HUES64 (cell line): ENCODE results near the gene FZD4. TPM values are rescaled to one million over a fixed set of nuclear protein-coding genes. Genes with fewer than 3 reads are reported as not detected.
"Not testable (repeated sequence)": the region's sequence is repeated elsewhere in the genome, so short reads cannot be mapped to it uniquely, and the experiment has no call there.

Experiments used
- H3K27ac ChIP-seq: 2 replicates; pipeline ENCODE4 v1.7.0; 2013; ENCODE audit warnings: low read depth, low read length, inconsistent platforms
- H3K27me3 ChIP-seq: 2 replicates; pipeline ENCODE4 v1.6.1; 2013; ENCODE audit warnings: mild to moderate bottlenecking, low read length; ENCODE audit not compliant: insufficient read depth
- H3K36me3 ChIP-seq: 2 replicates; pipeline ENCODE4 v1.6.1; 2013; ENCODE audit warnings: mild to moderate bottlenecking, low read length; ENCODE audit not compliant: insufficient read depth
- H3K4me1 ChIP-seq: 2 replicates; pipeline ENCODE4 v1.6.1; 2013; ENCODE audit warnings: mild to moderate bottlenecking, low read length, moderate library complexity; ENCODE audit not compliant: insufficient read depth
- H3K4me3 ChIP-seq: 2 replicates; pipeline ENCODE4 v1.5.1; 2013; ENCODE audit warnings: mild to moderate bottlenecking, low read length, moderate library complexity
- H3K9ac ChIP-seq: 2 replicates; pipeline ENCODE4 v1.6.1; 2013; ENCODE audit warnings: mild to moderate bottlenecking, low read depth, low read length
- H3K9me3 ChIP-seq: 2 replicates; pipeline ENCODE4 v1.6.1; 2013; ENCODE audit warnings: low read depth, low read length; ENCODE audit not compliant: insufficient read depth
- WGBS: fragments of 150-250, 120-280 bp; methylation state at CpG from one replicate; pipeline ENCODE4 v1.1.7; 2013; ENCODE audit warnings: missing lambda C conversion rate; 5-methylcytosine and 5-hydroxymethylcytosine counted together
- polyA plus RNA-seq, 2 experiments: library from polyadenylated mRNA; stranded (reverse); fragments of 50-300 nt; gene quantifications; one replicate each; pipeline ENCODE4 v1.2.3, GENCODE V29; 2013

The FZD4 gene
- polyA plus RNA-seq (2013, experiment 1 of 2), result 3.9 TPM
- polyA plus RNA-seq (2013, experiment 2 of 2), result 4.9 TPM

DNA sequence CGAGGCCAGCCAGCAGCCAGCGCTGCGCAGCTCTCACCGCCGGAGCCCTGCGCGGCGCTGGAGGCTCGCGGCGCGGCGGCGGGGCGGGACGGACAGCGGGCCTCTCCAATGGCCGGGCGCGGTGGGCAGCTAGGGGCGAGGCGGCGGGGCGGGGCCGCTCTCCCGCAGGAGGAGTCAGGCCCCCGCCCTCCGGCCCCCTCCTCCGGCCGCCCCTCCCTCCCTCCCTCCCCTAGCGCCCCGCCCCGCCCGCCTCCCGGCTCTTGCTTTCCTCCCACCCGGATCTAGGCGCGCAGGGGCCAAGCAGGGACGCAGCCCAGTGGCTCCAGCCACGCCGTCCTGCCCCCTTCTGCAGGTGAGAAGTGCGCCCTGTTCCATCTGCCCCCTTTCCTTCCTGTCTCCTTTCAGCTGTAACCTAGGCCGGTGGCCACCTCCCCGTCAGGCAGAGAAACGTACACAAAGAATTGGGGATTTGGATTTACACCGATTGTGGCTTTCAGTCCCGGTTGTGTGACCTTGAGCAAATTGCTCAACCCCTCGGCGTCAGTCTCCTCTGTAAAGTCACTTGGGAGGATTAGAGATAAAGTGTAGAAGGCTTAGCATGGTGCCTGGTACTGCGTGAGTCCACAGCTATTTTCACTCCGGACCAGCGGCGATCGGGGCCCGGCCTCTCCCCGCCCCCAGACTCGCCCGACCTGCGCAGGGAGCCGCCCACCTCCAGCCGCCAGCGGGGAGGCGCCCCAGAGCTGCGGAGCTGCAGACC is at the start of gene FZD4:
Gene FZD4 (minus strand): TSS at position 35 of the 760 bp plus-strand sequence. CDS start 310 bp downstream, outside the sequence.
- H3K27me3 ChIP-seq, result peaks cover 13% of the 10 kb centered on the region
- H3K9ac ChIP-seq, result peak within 1 kb of the TSS; percentile 76
- H3K27ac ChIP-seq, result peak within 1 kb of the TSS; percentile 39
- peaks cover 15% of the 10 kb centered on the region for H3K36me3 ChIP-seq
- H3K9me3 ChIP-seq, result no peaks in the 10 kb centered on the region
- H3K4me1 ChIP-seq, result peaks cover 19% of the 10 kb centered on the region
- under 1% methylated on average over 50 of the region's 64 CpGs for WGBS
- H3K4me3 ChIP-seq, result peak within 1 kb of the TSS; percentile 69

DNA sequence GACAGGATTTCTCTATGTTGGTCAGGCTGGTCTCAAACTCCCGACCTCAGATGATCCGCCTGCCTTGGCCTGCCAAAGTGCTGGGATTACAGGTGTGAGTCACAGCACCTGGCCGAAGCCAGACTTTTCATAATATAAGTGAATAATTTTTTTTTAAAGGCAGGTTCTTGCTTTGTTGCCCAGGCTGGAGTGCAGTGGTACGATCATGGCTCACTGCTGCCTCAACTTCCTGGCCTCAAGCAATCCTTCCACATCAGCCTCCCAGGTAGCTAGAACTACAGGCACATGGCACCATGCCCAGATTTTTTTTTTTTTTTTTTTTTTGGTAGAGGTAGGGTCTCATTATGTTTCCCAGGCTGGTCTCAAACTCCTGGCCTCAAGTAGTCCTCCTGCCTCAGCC is 49.1 kb upstream of the FZD4 start:
- 98% methylated on average over 4 of the region's 4 CpGs for WGBS
- H3K9ac ChIP-seq, H3K4me1 ChIP-seq, H3K27ac ChIP-seq, H3K9me3 ChIP-seq, H3K27me3 ChIP-seq, H3K36me3 ChIP-seq, H3K4me3 ChIP-seq: not testable (repeated sequence)

- WGBS, result no CpG with 5 or more reads among the region's 1 CpG
- Histone ChIP-seq H3K27me3 (no peaks in the 10 kb centered on the region), H3K4me1 (peaks cover 9% of the 10 kb centered on the region; the same call in 1 of the 2 replicates)
Measured at GRCh38 chr11:87002918-87003317, 47.7 kb upstream of the FZD4 start.

DNA sequence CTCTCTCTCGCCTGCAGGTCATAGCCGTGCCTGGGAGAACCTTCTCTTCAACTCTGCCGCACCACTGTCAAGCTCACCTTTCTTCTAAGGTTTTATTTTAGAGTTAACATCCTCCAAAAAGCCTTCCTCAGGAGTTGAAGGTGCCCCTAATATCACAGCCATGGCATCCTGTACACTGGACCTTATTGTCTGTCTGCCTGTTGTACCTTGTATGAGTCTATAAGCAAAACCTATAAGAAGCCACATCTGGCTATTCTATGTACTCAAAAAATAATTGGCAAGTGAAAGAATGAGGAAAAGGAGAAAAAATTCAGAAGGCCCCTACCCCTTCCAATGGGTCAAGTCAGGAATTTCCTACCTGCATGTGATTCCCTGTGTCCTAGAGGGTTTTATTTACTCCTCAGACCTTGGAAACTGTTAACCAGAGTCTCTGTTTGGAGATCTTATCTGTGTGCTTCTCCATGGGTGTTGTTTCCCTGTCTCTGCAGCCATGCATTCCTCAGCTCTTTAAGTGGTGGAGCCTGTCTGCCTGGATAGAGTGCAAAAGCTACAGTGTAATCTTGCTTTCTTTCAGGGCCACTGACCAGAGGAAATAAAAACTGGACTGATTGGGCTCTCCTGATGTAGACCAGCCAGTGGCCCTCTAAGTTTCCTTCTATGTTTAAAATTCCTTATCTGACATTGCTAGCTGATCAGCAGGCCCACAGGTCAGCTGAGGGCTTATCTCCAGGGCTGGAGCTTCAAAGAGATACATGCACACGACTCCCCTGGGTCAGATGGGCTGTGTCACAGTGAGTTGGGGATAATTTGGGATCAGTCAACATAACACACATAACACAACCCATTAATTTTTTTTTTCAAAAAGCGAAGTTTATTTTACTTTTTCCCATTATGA is 44.9 kb upstream of the FZD4 start:
- no peaks in the 10 kb centered on the region for H3K9me3 ChIP-seq
- peak overlapping the region; percentile 45; the same call in 1 of the 2 replicates for H3K27ac ChIP-seq
- H3K4me3 ChIP-seq, result no peak overlapping the region
- H3K36me3 ChIP-seq, result no peaks in the 10 kb centered on the region
- 57% methylated on average over 4 of the region's 5 CpGs for WGBS
- peaks cover 9% of the 10 kb centered on the region; the same call in 1 of the 2 replicates for H3K4me1 ChIP-seq
- H3K9ac ChIP-seq, result no peak overlapping the region; the same call in 1 of the 2 replicates
- no peaks in the 10 kb centered on the region for H3K27me3 ChIP-seq

More at GRCh38 chr11:87002918-87003317, 47.7 kb upstream of the FZD4 start:
- Histone ChIP-seq H3K27ac (no peak overlapping the region), H3K9ac (no peak overlapping the region), H3K9me3 (no peaks in the 10 kb centered on the region), H3K4me3 (no peak overlapping the region), H3K36me3 (no peaks in the 10 kb centered on the region)

DNA sequence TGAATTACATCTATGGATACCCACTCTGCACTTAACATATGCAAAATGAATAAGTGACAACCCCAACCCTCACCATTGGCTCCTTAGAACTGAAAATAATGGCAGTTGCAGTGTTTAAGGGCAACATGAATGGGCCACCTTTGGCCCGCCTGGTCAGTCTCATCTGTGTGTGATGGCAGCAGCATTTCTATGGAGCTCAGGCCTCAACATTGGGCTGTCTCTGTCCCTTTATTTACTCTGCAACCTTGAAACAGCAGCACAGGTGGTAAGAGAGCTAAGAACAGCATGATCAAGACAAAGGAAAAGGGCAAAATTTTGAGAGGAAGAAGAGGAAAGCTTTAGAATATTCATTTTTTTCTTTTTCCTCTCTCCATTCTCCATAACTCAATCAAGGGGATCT is 44.2 kb upstream of the FZD4 start:
- Histone ChIP-seq H3K4me1 (peaks cover 9% of the 10 kb centered on the region; the same call in 1 of the 2 replicates), H3K4me3 (no peak overlapping the region), H3K36me3 (no peaks in the 10 kb centered on the region), H3K9ac (no peak overlapping the region), H3K27me3 (no peaks in the 10 kb centered on the region), H3K27ac (peak overlapping the region; percentile 45; the same call in 1 of the 2 replicates), H3K9me3 (no peaks in the 10 kb centered on the region)
- 90% methylated on average over 1 of the region's 1 CpG for WGBS

DNA sequence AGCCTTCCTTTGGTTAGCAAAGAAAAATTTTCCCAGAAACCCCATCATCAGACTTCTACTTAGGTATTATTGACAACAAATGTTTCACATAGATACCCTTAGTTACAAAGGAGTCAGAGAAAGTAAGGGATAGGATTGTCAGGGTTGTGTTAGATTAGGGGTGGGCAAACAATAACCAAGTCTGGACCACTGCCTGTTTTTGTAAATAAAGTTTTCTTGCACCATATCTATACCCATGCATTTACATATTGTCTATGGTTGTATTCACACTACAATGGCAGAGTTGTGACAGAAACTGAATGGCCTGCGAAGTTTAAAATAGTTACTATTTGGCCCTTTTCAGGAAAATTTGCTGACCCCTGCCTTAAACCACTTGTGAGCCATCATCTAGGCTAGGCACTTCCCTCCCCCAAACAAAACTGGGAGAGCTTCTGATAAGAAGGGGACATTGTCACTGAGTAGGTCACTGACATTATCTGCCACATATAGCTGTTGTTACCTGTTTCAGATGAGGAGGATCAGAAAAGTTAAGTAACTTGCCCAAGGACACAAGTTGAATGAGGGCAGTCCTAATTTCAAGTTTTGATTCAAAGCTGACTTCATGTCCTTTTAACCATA is 41.9 kb upstream of the FZD4 start:
- H3K27ac ChIP-seq, result peak overlapping the region; percentile 3; the same call in 1 of the 2 replicates
- H3K36me3 ChIP-seq, result no peaks in the 10 kb centered on the region

GRCh38 chr11:86993031-86993430 is 37.8 kb upstream of the FZD4 start:
- H3K4me3 ChIP-seq, result no peak overlapping the region

More for the DNA sequence above, 41.9 kb upstream of the FZD4 start:
- peaks cover 9% of the 10 kb centered on the region; the same call in 1 of the 2 replicates for H3K4me1 ChIP-seq
- no peak overlapping the region for H3K9ac ChIP-seq
- 94% methylated on average over 1 of the region's 1 CpG for WGBS
- H3K9me3 ChIP-seq, result no peaks in the 10 kb centered on the region
- H3K27me3 ChIP-seq, result no peaks in the 10 kb centered on the region
- H3K4me3 ChIP-seq, result no peak overlapping the region

GRCh38 chr11:86992340-86992739 is 37.1 kb upstream of the FZD4 start:
- H3K27me3 ChIP-seq, H3K4me3 ChIP-seq, H3K9me3 ChIP-seq, H3K27ac ChIP-seq, H3K36me3 ChIP-seq, H3K9ac ChIP-seq: not testable (repeated sequence)
- WGBS, result 98% methylated on average over 4 of the region's 4 CpGs
- peaks cover 20% of the 10 kb centered on the region for H3K4me1 ChIP-seq

More at GRCh38 chr11:86993031-86993430, 37.8 kb upstream of the FZD4 start:
- Histone ChIP-seq H3K4me1 (peaks cover 22% of the 10 kb centered on the region), H3K27ac (no peak overlapping the region; the same call in 1 of the 2 replicates), H3K9ac (no peak overlapping the region), H3K36me3 (no peaks in the 10 kb centered on the region), H3K27me3 (no peaks in the 10 kb centered on the region), H3K9me3 (no peaks in the 10 kb centered on the region)
- 91% methylated on average over 3 of the region's 3 CpGs for WGBS

GRCh38 chr11:86991341-86991740 is 36.1 kb upstream of the FZD4 start:
- H3K27me3 ChIP-seq, result no peaks in the 10 kb centered on the region
- H3K9ac ChIP-seq, result no peak overlapping the region
- H3K9me3 ChIP-seq, result no peaks in the 10 kb centered on the region
- no peaks in the 10 kb centered on the region for H3K36me3 ChIP-seq
- WGBS, result 90% methylated on average over 4 of the region's 5 CpGs
- H3K4me1 ChIP-seq, result peaks cover 20% of the 10 kb centered on the region
- no peak overlapping the region for H3K4me3 ChIP-seq
- H3K27ac ChIP-seq, result peak overlapping the region; percentile 39; the same call in 1 of the 2 replicates

DNA sequence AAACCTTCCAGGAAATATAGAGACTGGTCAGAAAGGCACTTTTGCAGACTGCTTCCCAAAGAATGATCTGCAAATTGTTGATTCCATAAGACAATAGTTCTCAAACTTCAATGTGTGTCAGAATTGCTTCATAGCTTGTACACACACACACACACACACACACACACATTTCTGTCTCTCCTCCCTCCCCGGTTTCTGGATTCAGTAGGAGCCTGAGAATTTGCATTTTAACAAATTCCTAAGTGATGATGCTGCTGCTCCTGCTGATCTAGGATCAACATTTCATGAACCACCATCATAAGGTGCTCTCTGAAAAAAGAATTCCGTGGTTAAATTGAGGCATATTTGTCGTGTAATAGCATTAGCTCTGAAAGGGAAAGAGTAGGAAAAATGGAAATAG is 35.3 kb upstream of the FZD4 start:
- Histone ChIP-seq H3K27ac (peak overlapping the region; percentile 39), H3K27me3 (no peaks in the 10 kb centered on the region)

More for the DNA sequence above, 35.3 kb upstream of the FZD4 start:
- Histone ChIP-seq H3K36me3 (no peaks in the 10 kb centered on the region), H3K9me3 (no peaks in the 10 kb centered on the region), H3K4me3 (no peak overlapping the region), H3K9ac (no peak overlapping the region), H3K4me1 (peaks cover 20% of the 10 kb centered on the region)
- WGBS, result 9% methylated on average over 3 of the region's 3 CpGs
